Endodermal cell (in vitro differentiated cells): ENCODE results near the gene IGSF9B. TPM values are rescaled to one million over a fixed set of nuclear protein-coding genes. Genes with fewer than 3 reads are reported as not detected.

Experiments
- DNase-seq: peaks from one replicate; pipeline ENCODE4 v3.0.0-alpha.2; 2017
- H3K27ac ChIP-seq: 2 replicates; pipeline ENCODE4 v1.5.1; 2013; ENCODE audit warnings: mild to moderate bottlenecking, low read depth, low read length, moderate library complexity
- H3K27me3 ChIP-seq: 2 replicates; pipeline ENCODE4 v1.6.1; 2013; ENCODE audit warnings: mild to moderate bottlenecking, low read length, moderate library complexity; ENCODE audit not compliant: insufficient read depth, control insufficient read depth, poor library complexity, severe bottlenecking
- H3K36me3 ChIP-seq: 2 replicates; pipeline ENCODE4 v1.7.0; 2013; ENCODE audit warnings: mild to moderate bottlenecking, low read length, moderate library complexity; ENCODE audit not compliant: control insufficient read depth, insufficient read depth
- H3K4me1 ChIP-seq: one replicate; pipeline ENCODE4 v1.7.0; 2013; ENCODE audit warnings: low read length; ENCODE audit not compliant: control insufficient read depth, insufficient read depth
- H3K4me3 ChIP-seq: 2 replicates; pipeline ENCODE4 v1.5.1; 2013; ENCODE audit warnings: mild to moderate bottlenecking, low read length, moderate library complexity
- H3K9ac ChIP-seq: 2 replicates; pipeline ENCODE4 v1.6.1; 2013; ENCODE audit warnings: mild to moderate bottlenecking, low read length, moderate library complexity; ENCODE audit not compliant: poor library complexity, severe bottlenecking; ENCODE audit errors: extremely low read depth
- H3K9me3 ChIP-seq: 2 replicates; pipeline ENCODE4 v1.6.1; 2013; ENCODE audit warnings: mild to moderate bottlenecking, low read length, moderate library complexity; ENCODE audit not compliant: control insufficient read depth
- H3K27ac Mint-ChIP-seq: 2 replicates; pipeline ENCODE4 v1.8.0; 2020; ENCODE audit warnings: mixed read lengths
- H3K27me3 Mint-ChIP-seq: 2 replicates; pipeline ENCODE4 v1.8.0; 2021; ENCODE audit warnings: mild to moderate bottlenecking, mixed read lengths; ENCODE audit not compliant: insufficient read depth
- H3K36me3 Mint-ChIP-seq: 2 replicates; pipeline ENCODE4 v1.8.0; 2020; ENCODE audit warnings: low read depth, mixed read lengths
- H3K4me1 Mint-ChIP-seq: 2 replicates; pipeline ENCODE4 v1.8.0; 2020; ENCODE audit warnings: mixed read lengths
- H3K4me3 Mint-ChIP-seq: 2 replicates; pipeline ENCODE4 v1.8.0; 2020; ENCODE audit warnings: mild to moderate bottlenecking, moderate library complexity, mixed read lengths
- H3K9me3 Mint-ChIP-seq: 2 replicates; pipeline ENCODE4 v1.8.0; 2020; ENCODE audit warnings: mild to moderate bottlenecking, mixed read lengths
- CTCF ChIP-seq: fragments of 200-600 bp; sonication (generic); conservative IDR thresholded peaks from 2 replicates; pipeline ENCODE4 v1.5.0; 2021; ENCODE audit warnings: antibody characterized with exemption, mild to moderate bottlenecking
- WGBS, 2 experiments: methylation state at CpG; one replicate each; pipeline versions ENCODE4 v1.1.5 to v1.1.7; 2013; ENCODE audit warnings: missing lambda C conversion rate in 2 of 2, mixed read lengths in 1 of 2; ENCODE audit not compliant: insufficient coverage in 1 of 2, insufficient read length in 1 of 2; 5-methylcytosine and 5-hydroxymethylcytosine counted together
- total RNA-seq, 2 donors: library from RNA; stranded (reverse); fragmentation: NEBNext Ultra II Directional in 1 of 2; extraction: Animal tissue kit (Norgen Biotek cat#: 25700) in 1 of 2; gene quantifications; 2 replicates in 1 of 2; 3 replicates in 1 of 2; pipeline ENCODE4 v1.2.1, GENCODE V29; 2021

The IGSF9B gene
- total RNA-seq, 2 donors from 2014 or later = 14.1 to 23.0 TPM

- H3K36me3 Mint-ChIP-seq = peaks cover 19% of the 10 kb centered on the region
- no peak overlapping the region for H3K4me3 Mint-ChIP-seq
- Histone ChIP-seq H3K9ac (no peak overlapping the region), H3K4me1 (no peaks in the 10 kb centered on the region), H3K4me3 (no peak overlapping the region), H3K27me3 (no peaks in the 10 kb centered on the region), H3K9me3 (no peaks in the 10 kb centered on the region), H3K27ac (no peak overlapping the region), H3K36me3 (no peaks in the 10 kb centered on the region)
- no peak for DNase-seq
- H3K9me3 Mint-ChIP-seq = peaks cover 9% of the 10 kb centered on the region
- H3K27me3 Mint-ChIP-seq = no peaks in the 10 kb centered on the region
- H3K27ac Mint-ChIP-seq = no peak overlapping the region
- WGBS, 2 experiments = 92 to 94% methylated on average over 6 to 13 of the region's 13 CpGs
- TF ChIP-seq CTCF = no peak
- no peaks in the 10 kb centered on the region for H3K4me1 Mint-ChIP-seq
These were observed 19.8 kb downstream of the IGSF9B start for GRCh38 chr11:133937015-133937414.

GRCh38 chr11:133936592-133936991 lies 20.2 kb downstream of the IGSF9B start:
- H3K27ac ChIP-seq = peak overlapping the region; percentile 73
- TF ChIP-seq CTCF = no peak
- H3K27ac Mint-ChIP-seq = no peak overlapping the region
- H3K36me3 Mint-ChIP-seq = peaks cover 19% of the 10 kb centered on the region
- H3K4me1 ChIP-seq = no peaks in the 10 kb centered on the region
- H3K27me3 ChIP-seq = no peaks in the 10 kb centered on the region
- no peak overlapping the region for H3K4me3 ChIP-seq
- no peaks in the 10 kb centered on the region for H3K36me3 ChIP-seq
- peaks cover 9% of the 10 kb centered on the region for H3K9me3 Mint-ChIP-seq
- WGBS, 2 experiments = 76 to 91% methylated on average over 5 to 9 of the region's 9 CpGs
- no peaks in the 10 kb centered on the region for H3K9me3 ChIP-seq
- H3K9ac ChIP-seq = no peak overlapping the region
- no peak overlapping the region for H3K4me3 Mint-ChIP-seq
- no peaks in the 10 kb centered on the region for H3K4me1 Mint-ChIP-seq
- H3K27me3 Mint-ChIP-seq = no peaks in the 10 kb centered on the region
- DNase-seq = no peak

GRCh38 chr11:133936136-133936535 lies 20.6 kb downstream of the IGSF9B start:
- Histone ChIP-seq H3K4me3 (no peak overlapping the region), H3K27me3 (no peaks in the 10 kb centered on the region), H3K4me1 (no peaks in the 10 kb centered on the region), H3K27ac (peak overlapping the region; percentile 73), H3K9ac (no peak overlapping the region), H3K36me3 (no peaks in the 10 kb centered on the region), H3K9me3 (no peaks in the 10 kb centered on the region)
- peaks cover 9% of the 10 kb centered on the region for H3K9me3 Mint-ChIP-seq
- no peaks in the 10 kb centered on the region for H3K27me3 Mint-ChIP-seq
- H3K4me3 Mint-ChIP-seq = no peak overlapping the region
- DNase-seq = no peak
- TF ChIP-seq CTCF = no peak
- no peaks in the 10 kb centered on the region for H3K4me1 Mint-ChIP-seq
- H3K27ac Mint-ChIP-seq = no peak overlapping the region
- H3K36me3 Mint-ChIP-seq = peaks cover 19% of the 10 kb centered on the region
- WGBS, 2 experiments = 94 to 100% methylated on average over 4 to 13 of the region's 13 CpGs
